ENCODE results near the gene CENPF. TPM values are rescaled to one million over a fixed set of nuclear protein-coding genes. Genes with fewer than 3 reads are reported as not detected.
"Not testable (repeated sequence)": the region's sequence is repeated elsewhere in the genome, so short reads cannot be mapped to it uniquely, and the experiment has no call there.

Gene CENPF
- total and polyA plus RNA-seq, 4 experiments from 2014 or later: 0.02 to 2.8 (median 1.5) TPM

- ChIA-PET CTCF (ENCODE audit: partially characterized antibody) (interaction anchor here (1.7 to 4.9 kb wide), 2 partner anchors 51 to 254 kb away, joined by 6 to 27 read pairs; no protein-coding TSS in a partner anchor), POLR2A (ENCODE audit: partially characterized antibody) (no interaction called here)
- Histone ChIP-seq H3K9me3 (ENCODE audit: control insufficient read depth in 1 of 2, low read length in 2 of 2) (no peaks in the 10 kb centered on the region), H3K27ac (ENCODE audit: low read depth, low read length) (no peak overlapping the region), H3K4me3 (ENCODE audit: low read length in 2 of 2) (no peak overlapping the region), H3K27me3 (ENCODE audit: insufficient read depth, low read length) (no peaks in the 10 kb centered on the region), H3K36me3 (ENCODE audit: insufficient read depth, low read length) (no peaks in the 10 kb centered on the region), H3K4me1 (ENCODE audit: insufficient read depth, low read length) (no peaks in the 10 kb centered on the region)
- H3K4me3 Mint-ChIP-seq: no peak overlapping the region
- H3K36me3 Mint-ChIP-seq: no peaks in the 10 kb centered on the region
- intact Hi-C loops (cut with micrococcal nuclease): no loop called here
- H3K9me3 Mint-ChIP-seq: peaks cover 0 to 2% (median 0%) of the 10 kb centered on the region in 8 donors
- no peaks in the 10 kb centered on the region for H3K4me1 Mint-ChIP-seq
- peaks cover 6 to 7% of the 10 kb centered on the region in 2 donors for H3K27me3 Mint-ChIP-seq
- no peak overlapping the region for H3K27ac Mint-ChIP-seq
- no peak for DNase-seq
These were observed 16.4 kb upstream of the CENPF start for GRCh38 chr1:214586621-214587020.

- H3K9me3 ChIP-seq (ENCODE audit: control insufficient read depth in 1 of 2, low read length in 2 of 2): no peaks in the 10 kb centered on the region
- H3K36me3 Mint-ChIP-seq: no peaks in the 10 kb centered on the region
- no peaks in the 10 kb centered on the region for H3K36me3 ChIP-seq (ENCODE audit: insufficient read depth, low read length)
- CTCF ChIA-PET (ENCODE audit: partially characterized antibody): interaction anchor here (1.7 to 4.9 kb wide), 2 partner anchors 51 to 254 kb away, joined by 6 to 27 read pairs; no protein-coding TSS in a partner anchor
- no peak overlapping the region for H3K27ac Mint-ChIP-seq
- no peaks in the 10 kb centered on the region for H3K4me1 ChIP-seq (ENCODE audit: insufficient read depth, low read length)
- peaks cover 6 to 7% of the 10 kb centered on the region in 2 donors for H3K27me3 Mint-ChIP-seq
- intact Hi-C loops (cut with micrococcal nuclease): no loop called here
- H3K4me3 Mint-ChIP-seq: no peak overlapping the region
- H3K4me3 ChIP-seq (ENCODE audit: low read length in 2 of 2): no peak overlapping the region
- no peaks in the 10 kb centered on the region for H3K27me3 ChIP-seq (ENCODE audit: insufficient read depth, low read length)
- peaks cover 0 to 2% (median 0%) of the 10 kb centered on the region in 8 donors for H3K9me3 Mint-ChIP-seq
- no peak overlapping the region for H3K27ac ChIP-seq (ENCODE audit: low read depth, low read length)
- H3K4me1 Mint-ChIP-seq: no peaks in the 10 kb centered on the region
- no peak for DNase-seq
- POLR2A ChIA-PET (ENCODE audit: partially characterized antibody): no interaction called here
These were observed 15.8 kb upstream of the CENPF start for GRCh38 chr1:214587165-214587564.

- Histone ChIP-seq H3K9me3 (ENCODE audit: control insufficient read depth in 1 of 2, low read length in 2 of 2) (no peaks in the 10 kb centered on the region), H3K27ac (ENCODE audit: low read depth, low read length) (no peak overlapping the region), H3K27me3 (ENCODE audit: insufficient read depth, low read length) (no peaks in the 10 kb centered on the region), H3K4me3 (ENCODE audit: low read length in 2 of 2) (no peak overlapping the region), H3K4me1 (ENCODE audit: insufficient read depth, low read length) (no peaks in the 10 kb centered on the region), H3K36me3 (ENCODE audit: insufficient read depth, low read length) (no peaks in the 10 kb centered on the region)
- Mint-ChIP-seq H3K27me3 (peaks cover 5 to 6% of the 10 kb centered on the region in 2 donors), H3K4me3 (no peak overlapping the region), H3K9me3 (no peaks in the 10 kb centered on the region), H3K36me3 (no peaks in the 10 kb centered on the region), H3K4me1 (no peaks in the 10 kb centered on the region), H3K27ac (no peak overlapping the region)
- intact Hi-C loops (cut with micrococcal nuclease): no loop called here
- ChIA-PET POLR2A (ENCODE audit: partially characterized antibody) (no interaction called here), CTCF (ENCODE audit: partially characterized antibody) (interaction anchor here (0.7 kb wide), 1 partner anchor 9 kb away, joined by 3 read pairs; no protein-coding TSS in a partner anchor)
- no peak for DNase-seq
These were observed 13.9 kb upstream of the CENPF start for GRCh38 chr1:214588963-214589597.

- Histone ChIP-seq H3K4me3 (ENCODE audit: low read length in 2 of 2) (no peak overlapping the region), H3K27ac (ENCODE audit: low read depth, low read length) (no peak overlapping the region), H3K4me1 (ENCODE audit: insufficient read depth, low read length) (no peaks in the 10 kb centered on the region), H3K9me3 (ENCODE audit: control insufficient read depth in 1 of 2, low read length in 2 of 2) (no peaks in the 10 kb centered on the region), H3K36me3 (ENCODE audit: insufficient read depth, low read length) (no peaks in the 10 kb centered on the region), H3K27me3 (ENCODE audit: insufficient read depth, low read length) (no peaks in the 10 kb centered on the region)
- no peak for DNase-seq
- Mint-ChIP-seq H3K9me3 (no peaks in the 10 kb centered on the region), H3K36me3 (no peaks in the 10 kb centered on the region), H3K4me3 (no peak overlapping the region), H3K27me3 (peaks cover 4 to 6% of the 10 kb centered on the region in 2 donors), H3K4me1 (no peaks in the 10 kb centered on the region), H3K27ac (no peak overlapping the region)
- POLR2A ChIA-PET (ENCODE audit: partially characterized antibody): no interaction called here
- intact Hi-C loops (cut with micrococcal nuclease): no loop called here
- CTCF ChIA-PET (ENCODE audit: partially characterized antibody): no interaction called here
These were observed 12.3 kb upstream of the CENPF start for GRCh38 chr1:214590696-214591095.

- CTCF ChIA-PET (ENCODE audit: partially characterized antibody): interaction anchor here (0.9 kb wide), 1 partner anchor 287 kb away, joined by 3 read pairs; no protein-coding TSS in a partner anchor
- POLR2A ChIA-PET (ENCODE audit: partially characterized antibody); H3K36me3 Mint-ChIP-seq: not testable (repeated sequence)
These were observed 11.1 kb upstream of the CENPF start for GRCh38 chr1:214591918-214592317.

GRCh38 chr1:214593158-214593557, 9.8 kb upstream of the CENPF start:
- Mint-ChIP-seq H3K27ac (no peak overlapping the region), H3K4me3 (no peak overlapping the region), H3K36me3 (no peaks in the 10 kb centered on the region), H3K9me3 (no peaks in the 10 kb centered on the region), H3K27me3 (peaks cover 3 to 4% of the 10 kb centered on the region in 2 donors), H3K4me1 (no peaks in the 10 kb centered on the region)
- ChIA-PET CTCF (ENCODE audit: partially characterized antibody) (interaction anchor here (2.7 kb wide), 1 partner anchor 45 kb away, joined by 11 read pairs; no protein-coding TSS in a partner anchor), POLR2A (ENCODE audit: partially characterized antibody) (no interaction called here)
- no peak overlapping the region for H3K4me3 ChIP-seq (ENCODE audit: low read length in 2 of 2)
- H3K27me3 ChIP-seq (ENCODE audit: insufficient read depth, low read length): no peaks in the 10 kb centered on the region
- intact Hi-C loops (cut with micrococcal nuclease): no loop called here
- no peaks in the 10 kb centered on the region for H3K36me3 ChIP-seq (ENCODE audit: insufficient read depth, low read length)
- no peak for DNase-seq
- no peaks in the 10 kb centered on the region for H3K9me3 ChIP-seq (ENCODE audit: control insufficient read depth in 1 of 2, low read length in 2 of 2)
- H3K4me1 ChIP-seq (ENCODE audit: insufficient read depth, low read length): no peaks in the 10 kb centered on the region
- no peak overlapping the region for H3K27ac ChIP-seq (ENCODE audit: low read depth, low read length)

More at GRCh38 chr1:214591918-214592317, 11.1 kb upstream of the CENPF start:
- H3K4me3 Mint-ChIP-seq; H3K4me1 ChIP-seq (ENCODE audit: insufficient read depth, low read length); H3K4me3 ChIP-seq (ENCODE audit: low read length in 2 of 2); H3K9me3 Mint-ChIP-seq; H3K9me3 ChIP-seq (ENCODE audit: control insufficient read depth in 1 of 2, low read length in 2 of 2); H3K27me3 ChIP-seq (ENCODE audit: insufficient read depth, low read length); H3K4me1 Mint-ChIP-seq; H3K27ac ChIP-seq (ENCODE audit: low read depth, low read length); H3K36me3 ChIP-seq (ENCODE audit: insufficient read depth, low read length); intact Hi-C loops (cut with micrococcal nuclease); H3K27me3 Mint-ChIP-seq; DNase-seq: not testable (repeated sequence)
- H3K27ac Mint-ChIP-seq: peak overlapping the region in 1 of 7 donors; percentile 1

GRCh38 chr1:214603819-214604252, 841 bp downstream of the CENPF start:
- Histone ChIP-seq H3K4me3 (ENCODE audit: low read length in 2 of 2) (peak overlapping the region; percentile 43 to 59), H3K27ac (ENCODE audit: low read depth, low read length) (no peak overlapping the region), H3K9me3 (ENCODE audit: control insufficient read depth in 1 of 2, low read length in 2 of 2) (no peaks in the 10 kb centered on the region), H3K36me3 (ENCODE audit: insufficient read depth, low read length) (no peaks in the 10 kb centered on the region), H3K4me1 (ENCODE audit: insufficient read depth, low read length) (peaks cover 7% of the 10 kb centered on the region), H3K27me3 (ENCODE audit: insufficient read depth, low read length) (no peaks in the 10 kb centered on the region)
- intact Hi-C loops (cut with micrococcal nuclease): loop anchor here (2.0 to 5.0 kb wide), 3 partner anchors 25 to 322 kb away; partner anchors contain the start of gene SMYD2
- Mint-ChIP-seq H3K4me3 (peak overlapping the region; percentile 88 to 98 (median 96)), H3K4me1 (peaks cover 9 to 25% (median 16%) of the 10 kb centered on the region in 4 donors), H3K36me3 (peaks cover 0 to 2% of the 10 kb centered on the region in 2 donors), H3K9me3 (no peaks in the 10 kb centered on the region), H3K27me3 (no peaks in the 10 kb centered on the region), H3K27ac (peak overlapping the region in 6 of 7 donors; percentile 54 to 89 (median 78))
- no peak for DNase-seq
- ChIA-PET POLR2A (ENCODE audit: partially characterized antibody) (interaction anchor here (1.5 kb wide), 1 partner anchor 176 kb away, joined by 3 read pairs; no protein-coding TSS in a partner anchor), CTCF (ENCODE audit: partially characterized antibody) (interaction anchor here (1.6 to 1.7 kb wide), 2 partner anchors 24 to 37 kb away, joined by 5 to 8 read pairs; no protein-coding TSS in a partner anchor)
